Measurements from ENCODE around the gene RAP2A.

The RAP2A gene

DNA sequence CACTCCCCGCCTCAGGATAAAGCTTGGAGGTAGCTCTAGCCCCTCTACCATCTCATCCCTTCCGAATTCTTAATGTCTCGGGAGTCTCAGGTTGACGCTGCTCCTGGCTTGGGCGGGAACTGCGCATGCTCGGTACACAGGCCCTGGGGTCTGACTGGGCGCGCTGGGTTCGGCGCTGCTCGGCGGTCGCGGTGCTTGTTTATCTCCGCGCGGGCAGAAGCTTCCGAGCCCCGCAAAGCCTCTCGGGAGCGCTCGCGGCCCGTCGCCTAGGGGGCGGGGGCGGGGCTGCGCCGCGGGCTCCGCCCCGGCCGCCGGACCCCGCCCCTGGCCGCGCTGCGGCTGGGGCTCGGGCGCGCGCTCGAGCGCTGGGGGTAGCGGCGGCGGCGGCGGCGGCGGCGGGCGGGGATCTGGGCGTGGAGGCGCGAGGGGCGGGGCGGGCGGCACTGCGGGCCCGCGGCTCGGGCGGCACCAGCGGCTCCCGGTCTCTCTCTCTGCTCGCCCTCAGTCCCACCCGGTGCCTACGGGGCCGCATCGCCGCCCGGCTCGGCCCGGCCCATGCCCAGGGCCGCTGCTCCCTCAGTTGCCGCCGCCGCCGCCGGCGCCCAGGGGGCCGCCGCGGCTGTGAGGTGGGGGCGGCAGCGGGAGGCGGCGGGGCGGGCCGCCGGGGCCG lies at the start of gene RAP2A:
Gene RAP2A, plus strand, starts transcription at position 443 of the 670 bp plus-strand sequence. CDS start 302 bp downstream, outside the sequence.
- peak; percentile 79 for DNase-seq (ENCODE audit: low read depth in 2 of 2)

DNA sequence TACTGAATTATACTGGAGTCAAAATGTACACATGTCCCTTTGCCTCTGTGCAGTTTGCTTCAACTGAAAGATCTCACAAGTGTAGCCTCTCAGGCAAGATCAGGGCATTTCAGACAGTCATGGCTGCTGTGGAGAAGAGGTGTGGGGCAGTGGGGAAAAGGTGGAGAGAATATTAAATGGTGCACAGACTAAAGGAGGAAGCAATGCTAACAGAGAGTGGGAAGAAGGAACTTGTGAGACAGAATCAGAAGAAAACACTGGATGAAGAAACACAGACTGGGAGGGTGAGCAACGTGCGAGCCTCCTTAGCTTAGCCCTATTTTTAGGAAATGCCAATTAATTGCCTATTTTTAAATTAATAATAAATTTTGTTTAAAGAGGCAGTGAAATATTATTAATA lies 49.6 kb upstream of the RAP2A start:
- DNase-seq (ENCODE audit: low read depth in 2 of 2): no peak

GRCh38 chr13:97385146-97385545 lies 48.8 kb upstream of the RAP2A start:
- no peak for DNase-seq (ENCODE audit: low read depth in 2 of 2)

GRCh38 chr13:97385854-97386253 lies 48.1 kb upstream of the RAP2A start:
- no peak for DNase-seq (ENCODE audit: low read depth in 2 of 2)

- DNase-seq (ENCODE audit: low read depth in 2 of 2): no peak
These were observed 47.0 kb upstream of the RAP2A start for GRCh38 chr13:97386801-97387484.

- DNase-seq (ENCODE audit: low read depth in 2 of 2): no peak
These were observed 46.5 kb upstream of the RAP2A start for GRCh38 chr13:97387485-97387839.

DNA sequence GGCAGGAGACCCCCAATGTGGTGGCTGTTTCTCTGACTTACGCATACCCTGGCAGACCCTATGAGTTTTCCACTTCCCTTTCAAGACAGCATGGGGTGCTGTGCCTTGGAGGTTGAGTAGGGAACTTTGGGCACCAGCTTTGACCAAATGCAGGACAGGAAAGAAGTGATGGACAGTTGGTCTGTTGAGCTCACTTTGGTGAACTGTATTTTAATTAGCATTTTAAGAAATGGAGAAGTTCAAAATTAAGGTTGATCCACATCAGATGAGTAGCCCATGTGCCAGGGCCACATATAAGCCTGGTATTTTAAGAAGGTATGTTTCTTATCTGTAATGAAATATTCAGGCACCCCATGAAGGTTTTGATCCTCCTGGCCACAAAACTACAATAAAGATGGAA lies 46.1 kb upstream of the RAP2A start:
- no peak for DNase-seq (ENCODE audit: low read depth in 2 of 2)

- DNase-seq (ENCODE audit: low read depth in 2 of 2): no peak
These were observed 45.6 kb upstream of the RAP2A start for GRCh38 chr13:97388373-97388772.

DNA sequence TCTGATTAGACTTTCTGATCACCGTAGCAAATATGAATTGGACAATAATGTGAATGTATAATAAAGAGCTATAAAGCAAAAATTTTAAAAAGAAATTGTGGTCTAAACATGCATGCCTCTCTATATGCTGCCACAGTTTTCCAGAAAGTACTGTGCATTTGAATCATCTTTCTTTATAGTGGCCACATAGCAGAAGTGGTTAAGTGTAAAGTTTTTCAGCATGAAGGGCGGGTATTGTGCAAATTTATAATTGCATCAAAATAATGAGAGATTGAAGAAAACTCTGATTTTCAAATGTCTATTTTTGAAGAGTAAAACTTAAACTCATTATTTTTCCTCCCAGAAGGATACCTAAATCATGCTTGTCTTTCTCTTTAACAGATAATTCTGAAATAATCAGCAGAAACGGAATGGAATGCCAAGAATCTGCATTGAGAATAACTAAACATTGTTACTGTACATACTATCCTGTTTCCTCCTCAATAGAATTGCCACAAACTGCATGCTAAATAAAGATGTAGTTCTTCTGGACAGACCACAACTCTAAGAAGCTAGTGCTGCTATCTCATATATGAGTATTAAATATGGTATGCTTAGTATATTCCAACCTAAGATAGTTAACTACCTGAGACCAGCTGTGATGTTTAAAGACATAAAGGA lies 42.9 kb upstream of the RAP2A start:
- no peak for DNase-seq (ENCODE audit: low read depth in 2 of 2)

GRCh38 chr13:97392020-97392419 lies 41.9 kb upstream of the RAP2A start:
- DNase-seq (ENCODE audit: low read depth in 2 of 2): no peak

DNA sequence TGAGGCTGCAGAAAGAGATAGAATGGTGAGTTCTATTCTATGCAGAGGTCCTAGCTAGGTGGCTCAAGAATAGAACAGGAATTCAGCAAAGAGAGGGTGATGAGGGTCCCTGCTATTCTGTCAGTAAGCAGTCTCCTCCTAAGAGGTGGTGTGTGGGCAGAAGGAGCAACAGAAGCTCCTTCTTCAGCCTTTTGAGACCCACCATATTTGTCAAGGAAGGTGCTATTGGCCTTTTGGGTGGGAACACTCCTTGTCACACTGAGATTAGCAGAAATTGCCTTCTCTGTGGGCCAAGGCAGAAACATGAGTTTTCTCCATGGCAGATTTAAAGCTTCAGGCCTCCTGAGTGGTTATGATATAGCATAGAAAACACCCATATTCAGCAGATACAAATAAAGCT lies 39.4 kb upstream of the RAP2A start:
- DNase-seq (ENCODE audit: low read depth in 2 of 2): no peak

- DNase-seq (ENCODE audit: low read depth in 2 of 2): no peak
These were observed 38.4 kb upstream of the RAP2A start for GRCh38 chr13:97395447-97396136.

DNA sequence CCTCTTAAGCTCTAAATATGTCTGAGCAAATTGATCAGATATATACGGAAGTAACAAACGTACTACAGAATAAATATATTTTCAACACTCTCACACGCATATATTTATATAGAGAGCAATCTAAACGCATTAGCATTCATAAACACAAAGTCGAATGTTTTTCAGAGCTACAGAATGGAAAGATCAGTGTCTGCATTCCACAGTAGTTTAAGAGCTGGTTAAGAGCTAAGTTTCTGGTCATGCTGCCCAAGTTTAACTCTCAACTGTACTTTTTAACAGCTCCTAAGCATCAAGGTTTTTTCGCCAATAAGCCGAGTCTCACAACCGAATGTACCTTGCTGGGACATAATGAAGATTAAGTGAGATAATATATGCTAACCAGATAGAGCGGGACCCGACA lies 36.7 kb upstream of the RAP2A start:
- DNase-seq (ENCODE audit: low read depth in 2 of 2): no peak

- DNase-seq (ENCODE audit: low read depth in 2 of 2): no peak
These were observed 32.5 kb upstream of the RAP2A start for GRCh38 chr13:97401421-97401820.

- DNase-seq (ENCODE audit: low read depth in 2 of 2): no peak
These were observed 29.8 kb upstream of the RAP2A start for GRCh38 chr13:97403893-97404750.

- DNase-seq (ENCODE audit: low read depth in 2 of 2): no peak
These were observed 26.4 kb upstream of the RAP2A start for GRCh38 chr13:97407540-97407939.

GRCh38 chr13:97408938-97409337 lies 25.0 kb upstream of the RAP2A start:
- no peak for DNase-seq (ENCODE audit: low read depth in 2 of 2)

DNA sequence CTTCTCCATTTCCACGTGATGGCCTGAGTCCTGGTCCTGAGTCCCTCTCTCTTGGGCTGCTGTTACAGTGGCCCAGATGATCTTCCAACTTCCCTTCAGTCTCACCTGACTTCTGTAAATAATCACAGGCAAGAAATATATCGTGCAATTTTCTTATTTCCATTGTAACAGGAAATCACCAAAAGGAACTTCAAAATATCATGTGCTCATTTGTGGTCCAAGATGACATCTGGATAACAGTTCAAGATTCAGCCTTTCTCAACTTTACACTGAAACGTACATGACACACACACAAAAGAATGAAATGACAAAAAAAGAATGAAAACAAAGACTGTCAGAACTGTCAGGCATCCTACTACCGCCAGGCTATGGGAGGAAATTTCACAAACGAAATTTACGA lies 22.0 kb upstream of the RAP2A start:
- DNase-seq (ENCODE audit: low read depth in 2 of 2): no peak

GRCh38 chr13:97413694-97414093 lies 20.3 kb upstream of the RAP2A start:
- no peak for DNase-seq (ENCODE audit: low read depth in 2 of 2)

DNA sequence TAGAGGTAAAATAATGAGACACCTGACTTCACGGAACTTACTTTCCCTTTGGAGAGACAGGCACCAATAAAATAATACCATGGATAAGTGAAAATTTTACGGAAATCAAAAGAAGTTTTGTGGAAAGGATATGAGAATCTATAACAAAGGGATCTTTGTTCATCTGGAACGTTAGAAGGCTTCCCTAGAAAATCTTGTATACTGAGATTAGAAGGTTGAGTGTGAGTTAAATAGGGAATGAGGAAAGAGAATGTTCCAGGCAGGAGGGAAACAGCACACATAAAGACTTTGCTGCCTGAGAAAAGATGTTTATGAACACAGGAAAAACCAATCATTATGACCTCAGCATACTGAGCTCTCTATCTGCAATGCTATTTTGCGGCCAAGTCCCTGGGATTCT lies 19.6 kb upstream of the RAP2A start:
- no peak for DNase-seq (ENCODE audit: low read depth in 2 of 2)

GRCh38 chr13:97417698-97418097 lies 16.3 kb upstream of the RAP2A start:
- no peak for DNase-seq (ENCODE audit: low read depth in 2 of 2)

All from stimulated activated CD8-positive, alpha-beta memory T cell treated with anti-CD3 and anti-CD28 coated beads, Interleukin-7, amount 100 ng/mL, for 1 hour (primary cell).